Progenitor cell of endocrine pancreas (in vitro differentiated cells): ENCODE data around the gene PTH2R. TPM values are rescaled to one million over a fixed set of nuclear protein-coding genes. Genes with fewer than 3 reads are reported as not detected.

Experiments
- DNase-seq: peaks from one replicate; pipeline ENCODE4 v3.0.0; 2021; ENCODE audit warnings: low spot score; ENCODE audit not compliant: unreplicated experiment
- H3K27ac Mint-ChIP-seq: 2 replicates; pipeline ENCODE4 v1.8.0; 2021; ENCODE audit warnings: mild to moderate bottlenecking, moderate library complexity, mixed read lengths
- H3K27me3 Mint-ChIP-seq: 2 replicates; pipeline ENCODE4 v1.8.0; 2021; ENCODE audit warnings: mixed read lengths
- H3K36me3 Mint-ChIP-seq: 2 replicates; pipeline ENCODE4 v1.8.0; 2022; ENCODE audit warnings: mixed read lengths; ENCODE audit not compliant: insufficient read depth
- H3K4me1 Mint-ChIP-seq: 2 replicates; pipeline ENCODE4 v1.8.0; 2021; ENCODE audit warnings: low read depth, mixed read lengths
- H3K4me3 Mint-ChIP-seq: 2 replicates; pipeline ENCODE4 v1.8.0; 2021; ENCODE audit warnings: low read depth, mild to moderate bottlenecking, moderate library complexity, mixed read lengths
- H3K9me3 Mint-ChIP-seq: 2 replicates; pipeline ENCODE4 v1.8.0; 2021; ENCODE audit warnings: low read depth, mixed read lengths
- CTCF ChIP-seq: fragments of 200-600 bp; sonication (generic); IDR thresholded peaks from one replicate; pipeline ENCODE4 v1.5.0; 2021; ENCODE audit warnings: antibody characterized with exemption, mild to moderate bottlenecking; ENCODE audit not compliant: unreplicated experiment
- total RNA-seq: library from RNA; stranded (reverse); gene quantifications from 2 replicates; pipeline ENCODE4 v1.2.1, GENCODE V29; 2021

The PTH2R gene
- total RNA-seq, 1 donor from 2014 or later, result 3.5 TPM

GRCh38 chr2:208488686-208489564 is 82.3 kb downstream of the PTH2R start:
- no peak overlapping the region for H3K4me3 Mint-ChIP-seq
- H3K27ac Mint-ChIP-seq, result peak overlapping the region; percentile 8
- no peak for TF ChIP-seq CTCF
- peaks cover 24% of the 10 kb centered on the region for H3K4me1 Mint-ChIP-seq
- peaks cover under 1% of the 10 kb centered on the region for H3K36me3 Mint-ChIP-seq
- DNase-seq, result no peak
- H3K27me3 Mint-ChIP-seq, result no peaks in the 10 kb centered on the region
- peaks cover 6% of the 10 kb centered on the region for H3K9me3 Mint-ChIP-seq

GRCh38 chr2:208489687-208490086 is 83.1 kb downstream of the PTH2R start:
- DNase-seq, result no peak
- Mint-ChIP-seq H3K4me1 (peaks cover 24% of the 10 kb centered on the region), H3K27ac (peak overlapping the region; percentile 8), H3K9me3 (peaks cover 3% of the 10 kb centered on the region), H3K27me3 (no peaks in the 10 kb centered on the region), H3K36me3 (no peaks in the 10 kb centered on the region), H3K4me3 (no peak overlapping the region)
- no peak for TF ChIP-seq CTCF

GRCh38 chr2:208490492-208490891 is 83.9 kb downstream of the PTH2R start:
- no peaks in the 10 kb centered on the region for H3K36me3 Mint-ChIP-seq
- H3K9me3 Mint-ChIP-seq, result peaks cover 3% of the 10 kb centered on the region
- H3K4me1 Mint-ChIP-seq, result peaks cover 24% of the 10 kb centered on the region

GRCh38 chr2:208491641-208492040 is 85.0 kb downstream of the PTH2R start:
- Mint-ChIP-seq H3K27me3 (no peaks in the 10 kb centered on the region), H3K4me1 (peaks cover 24% of the 10 kb centered on the region), H3K27ac (no peak overlapping the region), H3K36me3 (no peaks in the 10 kb centered on the region), H3K4me3 (no peak overlapping the region), H3K9me3 (peaks cover 3% of the 10 kb centered on the region)
- TF ChIP-seq CTCF, result no peak
- DNase-seq, result no peak

More at GRCh38 chr2:208490492-208490891, 83.9 kb downstream of the PTH2R start:
- DNase-seq, result no peak
- Mint-ChIP-seq H3K4me3 (no peak overlapping the region), H3K27me3 (no peaks in the 10 kb centered on the region), H3K27ac (no peak overlapping the region)
- no peak for TF ChIP-seq CTCF

GRCh38 chr2:208492069-208492468 is 85.5 kb downstream of the PTH2R start:
- H3K9me3 Mint-ChIP-seq, result peaks cover 2% of the 10 kb centered on the region
- no peak for DNase-seq
- H3K36me3 Mint-ChIP-seq, result no peaks in the 10 kb centered on the region
- H3K27me3 Mint-ChIP-seq, result no peaks in the 10 kb centered on the region
- H3K4me3 Mint-ChIP-seq, result no peak overlapping the region
- no peak overlapping the region for H3K27ac Mint-ChIP-seq
- H3K4me1 Mint-ChIP-seq, result peaks cover 24% of the 10 kb centered on the region
- no peak for TF ChIP-seq CTCF
